NCI-H345 (cell line): ENCODE measurements around the gene NFYA.

Experiments
- DNase-seq: peaks from one replicate; lab custom pipeline; 2025; lab: John Stamatoyannopoulos, UW

The NFYA gene

DNA sequence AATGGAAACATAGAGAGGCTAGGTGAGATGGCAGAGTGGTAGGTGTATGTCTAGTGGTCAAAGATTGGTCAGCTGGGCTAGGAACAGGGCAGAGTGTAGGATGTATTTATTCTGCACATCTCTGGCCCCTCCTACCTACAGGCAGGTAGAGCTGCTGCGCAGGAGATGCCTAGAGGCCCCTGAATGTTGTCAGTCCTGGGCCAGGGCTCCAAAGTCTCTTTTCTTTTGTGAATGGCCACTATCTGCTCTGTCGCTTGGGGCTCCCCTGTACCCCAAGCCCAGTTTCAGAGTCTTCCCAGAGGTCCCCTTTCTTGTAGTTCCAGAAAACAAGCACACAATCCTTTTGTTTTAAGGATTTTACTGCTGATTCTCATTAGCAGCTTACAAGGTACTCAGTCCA lies 25.5 kb upstream of the NFYA start:
- DNase-seq, result no peak

DNA sequence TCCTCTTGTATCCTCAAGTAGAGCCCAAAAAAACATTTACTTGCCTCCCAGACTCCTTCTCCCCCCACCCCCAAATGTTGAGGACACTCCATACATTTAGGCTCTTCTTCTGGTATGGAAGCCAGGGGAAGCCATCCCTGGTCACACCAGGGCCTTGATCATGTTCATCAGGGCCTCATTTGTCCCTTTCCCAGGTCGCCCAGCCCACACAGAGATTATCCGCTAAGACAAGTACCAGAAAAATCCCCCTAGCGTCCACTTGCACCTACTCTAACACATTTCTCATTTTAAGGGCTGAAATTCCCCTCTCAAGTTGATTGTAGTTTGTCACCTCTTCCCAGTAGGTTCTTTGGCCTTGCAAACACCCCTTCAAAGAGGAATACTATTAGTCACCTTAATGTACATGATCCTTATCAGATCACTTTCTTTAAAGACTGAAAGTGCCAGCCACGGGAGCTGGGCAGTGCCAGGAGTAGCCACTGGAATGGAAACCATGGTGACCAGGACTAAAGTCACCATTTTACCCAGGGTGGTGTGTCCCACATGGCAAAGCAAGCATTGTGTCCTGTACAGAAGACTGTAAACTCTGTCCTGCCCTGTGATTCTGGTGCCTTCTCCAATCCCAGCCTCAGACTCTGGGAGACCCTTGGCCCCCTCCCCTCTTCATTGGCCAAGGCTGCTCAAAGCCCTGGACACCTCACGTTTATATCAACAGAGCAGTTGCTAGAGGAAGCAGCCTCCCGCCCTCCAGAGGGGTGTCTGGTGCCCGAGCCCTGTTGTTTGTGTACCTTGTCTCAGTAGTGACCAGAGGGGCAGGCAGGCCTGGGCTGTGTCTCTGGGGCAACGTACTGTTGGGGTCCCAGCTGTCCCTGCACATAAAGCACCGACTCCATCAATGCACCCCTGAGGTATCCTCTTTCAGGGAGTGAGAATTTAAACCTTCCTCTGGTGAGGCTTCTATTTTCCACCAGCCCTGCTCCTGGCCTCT lies 24.7 kb upstream of the NFYA start:
- no peak for DNase-seq

DNA sequence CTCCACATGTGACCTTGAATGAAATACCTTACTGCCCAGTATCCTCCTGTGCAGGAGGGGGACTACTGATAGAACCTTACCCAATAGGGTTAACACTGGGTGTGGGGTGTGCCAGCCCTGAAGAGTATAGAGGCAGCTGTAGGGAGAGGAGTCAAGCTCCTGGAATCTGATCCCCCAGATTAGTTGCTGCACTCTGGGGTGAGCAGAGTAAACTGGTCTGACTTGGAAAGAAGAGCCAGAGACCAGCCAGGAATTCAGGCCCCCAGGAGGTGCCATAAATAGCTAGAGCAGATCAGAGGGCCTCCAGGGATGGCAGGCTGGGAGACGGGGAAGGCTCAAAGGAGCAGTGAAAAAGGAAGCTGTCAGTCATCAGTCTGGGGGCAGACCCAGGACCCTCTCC lies 23.3 kb upstream of the NFYA start:
- DNase-seq, result no peak

DNA sequence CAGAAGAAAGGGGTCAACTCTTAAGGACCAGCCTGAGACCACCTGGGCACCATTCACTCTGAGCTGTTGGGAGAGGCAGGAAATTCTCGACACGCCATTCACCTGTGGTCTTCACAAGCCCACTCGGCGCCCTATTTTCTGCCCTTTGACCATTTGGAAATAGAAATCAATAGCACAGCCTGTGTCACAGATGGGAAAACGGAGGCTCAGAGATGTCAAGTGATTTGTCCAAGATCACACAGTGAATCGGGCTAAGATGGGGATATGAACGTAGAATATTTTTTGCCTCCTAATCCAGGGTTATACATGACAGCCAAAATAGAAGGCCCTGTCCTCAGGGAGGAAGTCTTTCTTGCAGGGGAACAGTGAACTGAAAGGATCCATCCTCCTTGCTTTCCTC lies 22.8 kb upstream of the NFYA start:
- DNase-seq, result no peak

DNA sequence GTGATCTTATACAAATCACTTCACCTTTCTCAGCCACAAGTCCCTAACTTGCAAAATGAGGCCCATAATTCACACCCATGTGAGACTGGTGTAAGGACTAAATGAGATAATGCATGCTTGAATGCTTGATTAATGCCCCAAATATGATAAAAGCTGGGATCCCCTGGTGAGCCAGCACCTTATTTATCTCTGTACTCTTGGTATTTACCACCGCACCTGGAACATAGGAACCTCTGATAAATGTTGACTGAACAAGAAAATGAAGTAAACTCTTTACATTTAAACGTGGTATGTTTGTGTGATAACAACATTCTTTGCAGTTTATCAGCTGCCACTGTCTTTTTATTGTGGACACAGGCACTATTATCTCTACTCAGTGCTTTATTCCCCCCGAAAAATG lies 22.2 kb upstream of the NFYA start:
- DNase-seq, result no peak

DNA sequence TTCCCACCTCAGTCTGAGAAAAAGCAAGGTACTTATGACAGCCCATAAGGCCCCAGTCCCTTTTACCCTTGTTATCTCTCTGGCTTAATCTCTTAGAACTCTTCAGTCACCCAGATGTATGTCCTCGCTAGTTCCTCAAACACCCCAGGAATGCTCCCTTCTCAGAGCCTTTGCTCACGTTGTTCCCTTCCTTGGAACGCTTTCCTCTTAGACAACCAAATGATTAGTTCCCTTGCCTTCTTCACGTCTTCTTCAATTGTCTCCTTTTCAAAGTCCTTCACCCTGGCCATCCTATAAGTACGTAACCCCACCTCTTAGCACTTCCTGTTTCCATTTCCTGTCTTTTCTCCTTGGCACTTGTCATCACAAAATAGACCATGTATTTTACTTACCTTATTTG lies 20.9 kb upstream of the NFYA start:
- no peak for DNase-seq

DNA sequence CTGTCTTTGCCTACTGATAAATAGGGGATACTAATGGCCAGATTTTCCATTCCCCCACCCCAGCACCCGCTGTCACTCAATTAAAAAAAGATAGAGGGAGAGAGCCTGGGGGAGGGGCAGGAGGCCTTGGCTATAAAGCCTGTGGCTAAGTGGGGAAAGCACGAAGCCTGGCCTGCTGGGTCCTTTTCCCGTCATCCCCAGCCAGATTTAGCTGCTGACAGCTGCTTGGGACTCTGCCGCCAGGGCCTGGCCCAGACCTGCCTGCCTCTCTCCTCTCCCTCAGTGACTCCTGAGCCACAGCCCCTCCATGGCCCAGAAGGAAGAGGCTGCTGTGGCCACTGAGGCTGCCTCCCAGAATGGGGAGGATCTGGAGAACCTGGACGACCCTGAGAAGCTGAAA lies 19.7 kb upstream of the NFYA start, which contains the start of gene APOBEC2:
Gene APOBEC2, plus strand, starts transcription at position 162 of the 400 bp plus-strand sequence. Its CDS starts 146 bp downstream, at position 308.
- no peak for DNase-seq

DNA sequence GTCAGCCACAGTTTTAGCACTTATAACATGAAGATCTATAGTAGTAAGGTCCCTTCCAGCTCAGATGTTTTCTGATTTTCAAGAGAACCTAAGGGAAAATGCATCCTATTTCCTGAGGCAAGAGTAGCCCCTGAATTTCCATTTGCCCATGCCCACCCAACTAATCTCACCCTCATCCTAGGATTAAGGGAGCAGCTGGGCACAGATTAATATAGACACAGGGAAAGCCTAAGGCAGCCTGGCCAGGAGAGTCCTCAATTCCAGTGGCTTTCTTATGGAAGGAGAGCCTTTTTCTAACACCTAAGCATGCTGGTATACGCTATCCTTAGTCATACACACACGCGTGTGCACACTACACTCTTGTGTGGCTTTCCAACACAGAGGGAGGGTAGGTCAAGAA lies 18.3 kb upstream of the NFYA start:
- DNase-seq, result no peak

DNA sequence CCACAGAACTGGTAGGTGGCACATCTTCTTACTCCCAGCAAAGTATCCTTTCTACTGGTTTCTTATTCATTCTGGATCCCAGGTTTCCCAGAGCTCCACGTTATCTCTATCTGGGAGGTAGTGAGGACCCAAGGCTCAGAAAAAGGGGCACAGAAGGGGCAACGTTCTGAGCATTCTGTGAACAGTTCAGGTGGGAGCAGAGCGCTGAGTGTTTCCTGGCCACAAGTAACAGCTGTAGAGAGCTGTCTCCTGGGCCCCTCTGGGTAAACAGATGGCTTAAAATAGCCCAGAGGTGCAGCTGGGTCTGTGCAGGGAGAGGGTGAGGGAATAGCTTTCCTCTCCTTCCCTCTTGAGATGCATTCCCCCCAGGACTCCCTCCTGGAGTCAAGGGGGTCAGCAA lies 17.6 kb upstream of the NFYA start:
- peak; percentile 10 for DNase-seq

DNA sequence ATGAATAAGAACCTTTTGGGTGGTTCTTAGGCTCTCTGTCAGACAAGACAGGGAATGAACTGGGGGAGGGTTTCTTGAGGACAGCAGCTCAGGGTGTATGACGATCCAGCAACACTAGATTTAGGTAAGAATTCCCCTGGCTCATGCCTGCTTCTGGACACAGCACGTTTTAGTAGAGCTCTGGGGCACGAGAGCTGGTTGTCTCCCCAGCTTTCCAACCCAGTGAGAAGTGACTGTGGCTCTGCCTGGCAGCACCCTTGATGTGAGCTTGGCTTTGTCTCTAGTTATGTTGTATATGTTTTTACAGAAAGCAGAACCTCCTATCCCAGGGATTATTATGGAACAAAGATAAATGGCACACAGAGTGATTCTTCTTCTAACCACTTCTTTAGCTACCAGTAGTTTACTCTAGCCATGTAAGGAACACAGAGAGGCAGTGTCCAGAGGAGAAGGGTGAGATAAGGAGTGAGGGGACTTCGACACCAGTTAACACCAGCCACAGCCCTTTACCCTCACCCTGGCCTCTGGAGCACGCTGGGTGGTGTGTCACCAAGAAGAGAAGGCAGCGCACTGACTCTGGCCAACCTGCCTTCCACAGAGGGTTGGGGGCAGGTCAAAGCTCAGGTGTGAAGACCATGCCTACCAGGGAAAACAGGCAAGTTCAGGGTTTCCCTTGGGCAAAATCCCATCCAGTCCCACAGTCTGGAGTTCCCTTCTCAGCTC lies 15.8 kb upstream of the NFYA start:
- DNase-seq, result no peak

DNA sequence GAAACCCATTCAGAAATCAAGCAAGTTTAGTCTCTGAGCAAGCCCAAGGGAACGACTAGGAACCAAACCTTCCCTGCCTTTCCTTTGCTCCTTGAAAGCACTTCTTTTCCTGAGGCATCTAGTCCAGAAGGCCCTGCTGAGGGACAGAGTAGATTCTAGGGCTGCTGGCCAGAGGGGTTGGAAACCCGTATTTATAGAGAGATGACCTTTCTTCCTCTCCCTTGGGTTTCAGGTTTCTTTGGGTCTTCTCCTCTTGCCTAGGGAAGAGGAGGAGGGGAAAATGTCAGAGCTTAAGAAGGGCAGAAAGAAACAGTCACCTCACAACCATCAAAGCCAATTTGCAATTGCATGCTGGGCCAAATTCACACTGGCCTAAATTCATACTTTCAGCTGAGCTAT lies 14.0 kb upstream of the NFYA start:
- no peak for DNase-seq

DNA sequence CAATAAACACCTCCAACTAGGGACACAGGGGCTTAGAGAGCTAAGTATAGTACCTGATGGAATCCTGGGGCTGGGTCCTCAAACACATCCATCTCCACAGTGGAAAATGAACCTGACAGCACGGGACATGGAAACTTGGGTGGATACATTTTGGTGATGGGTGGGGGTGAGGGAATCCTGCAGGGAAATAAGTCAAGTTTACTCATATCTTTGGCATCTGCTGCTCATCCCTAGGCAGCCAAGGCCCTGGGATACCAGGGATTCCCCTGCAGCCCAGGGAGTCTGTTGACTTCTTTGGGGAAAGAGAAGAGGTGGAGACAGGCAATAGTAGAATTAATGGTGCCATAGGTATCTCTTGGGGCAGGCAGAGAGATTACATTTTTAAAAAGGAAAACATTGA lies 13.2 kb upstream of the NFYA start:
- no peak for DNase-seq

DNA sequence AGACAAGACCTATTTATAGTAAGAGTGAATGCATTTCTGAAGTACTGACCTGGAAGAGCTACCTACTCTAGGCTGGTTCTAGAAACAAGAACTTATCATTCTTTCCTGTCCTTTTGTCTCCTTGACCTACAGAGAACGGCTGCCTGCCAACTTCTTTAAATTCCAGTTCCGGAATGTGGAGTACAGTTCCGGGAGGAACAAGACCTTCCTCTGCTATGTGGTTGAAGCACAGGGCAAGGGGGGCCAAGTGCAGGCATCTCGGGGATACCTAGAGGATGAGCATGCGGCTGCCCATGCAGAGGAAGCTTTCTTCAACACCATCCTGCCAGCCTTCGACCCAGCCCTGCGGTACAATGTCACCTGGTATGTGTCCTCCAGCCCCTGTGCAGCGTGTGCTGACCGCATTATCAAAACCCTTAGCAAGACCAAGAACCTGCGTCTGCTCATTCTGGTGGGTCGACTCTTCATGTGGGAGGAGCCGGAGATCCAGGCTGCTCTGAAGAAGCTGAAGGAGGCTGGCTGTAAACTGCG lies 11.5 kb upstream of the NFYA start:
- DNase-seq, result no peak

DNA sequence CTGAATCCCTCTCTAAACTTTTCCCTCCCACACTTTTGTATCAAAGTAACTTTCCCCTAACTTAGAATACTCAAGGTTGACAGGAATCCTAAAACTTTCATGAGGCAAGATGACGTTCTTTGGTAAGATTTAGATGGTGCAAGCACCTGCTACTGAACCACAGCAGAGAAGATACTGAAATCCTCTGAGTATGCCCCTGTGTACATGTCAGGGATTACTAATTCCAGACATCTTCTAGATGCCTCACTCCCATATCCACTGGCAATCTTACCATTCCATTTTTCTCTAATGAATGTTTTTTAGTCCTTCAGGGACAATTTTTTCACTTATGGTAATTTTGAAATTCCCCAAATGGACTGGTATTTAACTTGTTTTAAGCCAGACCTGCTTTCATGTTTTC lies 10.7 kb upstream of the NFYA start:
- no peak for DNase-seq

DNA sequence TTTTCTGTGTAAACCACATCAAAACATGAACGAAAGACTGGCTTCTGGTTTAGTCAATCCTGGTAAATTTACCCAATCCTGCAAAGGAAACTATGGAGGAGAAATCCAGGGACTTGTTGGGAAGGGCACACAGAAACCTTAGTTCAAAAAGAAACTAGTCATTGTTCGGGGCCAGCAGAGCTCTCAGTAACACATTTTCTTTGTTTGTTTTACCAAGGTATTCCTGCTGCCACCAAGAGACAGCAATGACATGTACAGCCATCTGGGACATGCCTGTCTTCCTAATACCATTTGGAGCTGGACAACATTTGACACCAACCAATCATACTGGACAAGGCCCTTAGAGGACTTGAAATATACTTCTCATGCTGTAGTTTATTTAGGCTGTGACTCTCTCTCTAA lies 8.9 kb upstream of the NFYA start:
- no peak for DNase-seq

DNA sequence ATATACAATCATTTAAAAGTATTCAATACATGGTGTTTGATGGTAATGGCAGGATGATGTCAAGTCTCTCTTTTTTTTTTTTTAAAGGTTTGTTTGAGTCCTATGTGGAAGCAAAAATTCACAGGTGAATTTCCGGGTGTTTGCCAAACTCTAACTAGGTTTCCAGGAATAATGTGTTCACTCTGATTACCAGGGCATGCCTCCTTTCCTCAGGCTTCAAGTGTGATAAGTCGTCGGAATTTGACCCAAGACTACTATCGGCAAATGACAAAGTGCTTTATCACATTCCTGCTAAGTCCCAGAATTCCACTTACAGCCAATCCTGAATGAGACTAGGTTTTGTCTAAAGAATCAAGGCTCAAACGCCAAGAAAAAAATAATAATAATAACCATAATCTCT lies 7.9 kb upstream of the NFYA start:
- DNase-seq, result no peak

DNA sequence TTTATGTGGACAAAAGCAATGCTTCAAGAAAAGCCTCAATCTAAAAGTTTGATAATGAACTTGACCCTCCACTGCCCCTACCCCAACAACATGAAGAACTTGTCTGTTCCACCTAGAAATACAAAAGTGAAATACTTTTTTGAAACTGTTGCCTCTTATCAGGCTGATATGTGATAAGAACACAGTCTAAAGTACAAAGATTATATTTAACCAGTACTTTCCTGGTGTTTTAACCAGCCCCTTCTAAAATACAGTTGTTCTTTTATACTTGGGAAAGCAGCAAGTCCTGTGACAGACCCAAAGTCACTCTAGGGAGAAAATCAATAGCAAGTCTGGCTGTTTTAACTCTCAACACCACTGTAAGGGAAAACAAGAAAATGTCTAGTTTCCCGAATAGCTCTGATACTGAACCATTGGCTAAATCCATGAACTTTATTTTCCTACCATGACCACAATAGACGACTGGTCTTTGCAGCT lies 7.2 kb upstream of the NFYA start:
- DNase-seq, result no peak

DNA sequence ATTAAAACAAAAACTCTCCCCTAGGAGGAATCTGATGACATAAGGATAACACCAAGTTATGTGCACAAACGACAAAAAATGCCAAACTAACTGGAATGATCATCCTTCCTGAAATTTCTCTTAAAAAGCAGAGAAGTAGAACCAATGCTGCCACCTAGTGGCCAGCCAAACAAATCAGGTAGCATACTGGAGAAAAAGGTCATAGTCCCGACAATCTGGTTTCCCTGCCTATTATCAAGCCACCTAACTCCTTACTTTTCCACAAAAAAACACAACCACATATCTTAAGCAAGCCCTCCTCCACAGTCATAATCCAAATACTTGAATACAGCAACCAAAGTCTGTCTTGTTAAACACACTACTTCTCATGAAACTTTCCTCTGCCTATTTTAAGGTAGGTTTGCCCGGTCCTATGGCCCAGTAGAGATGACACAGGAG lies 5.9 kb upstream of the NFYA start:
- DNase-seq, result peak; percentile 78

DNA sequence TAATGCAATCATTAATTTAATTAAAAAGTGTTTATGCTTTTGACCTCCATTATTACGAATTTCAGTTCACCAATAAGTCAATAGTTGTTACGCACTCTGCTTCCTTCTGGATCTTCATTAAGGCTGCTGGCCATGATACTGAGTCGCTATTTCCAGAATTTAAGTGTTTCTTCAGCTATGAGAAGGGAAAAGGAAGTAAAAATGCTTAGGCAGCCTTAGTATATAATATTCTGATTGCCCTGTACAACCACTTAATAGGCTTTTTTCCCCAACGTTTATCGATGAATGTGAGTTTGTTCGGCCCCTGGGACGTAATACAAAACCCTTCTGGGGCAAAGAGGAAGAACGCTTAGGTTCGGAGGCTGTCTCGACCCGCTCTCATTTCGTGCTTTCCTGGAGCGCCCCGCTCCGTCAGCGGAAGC lies 1.3 kb upstream of the NFYA start:
- DNase-seq, result no peak

DNA sequence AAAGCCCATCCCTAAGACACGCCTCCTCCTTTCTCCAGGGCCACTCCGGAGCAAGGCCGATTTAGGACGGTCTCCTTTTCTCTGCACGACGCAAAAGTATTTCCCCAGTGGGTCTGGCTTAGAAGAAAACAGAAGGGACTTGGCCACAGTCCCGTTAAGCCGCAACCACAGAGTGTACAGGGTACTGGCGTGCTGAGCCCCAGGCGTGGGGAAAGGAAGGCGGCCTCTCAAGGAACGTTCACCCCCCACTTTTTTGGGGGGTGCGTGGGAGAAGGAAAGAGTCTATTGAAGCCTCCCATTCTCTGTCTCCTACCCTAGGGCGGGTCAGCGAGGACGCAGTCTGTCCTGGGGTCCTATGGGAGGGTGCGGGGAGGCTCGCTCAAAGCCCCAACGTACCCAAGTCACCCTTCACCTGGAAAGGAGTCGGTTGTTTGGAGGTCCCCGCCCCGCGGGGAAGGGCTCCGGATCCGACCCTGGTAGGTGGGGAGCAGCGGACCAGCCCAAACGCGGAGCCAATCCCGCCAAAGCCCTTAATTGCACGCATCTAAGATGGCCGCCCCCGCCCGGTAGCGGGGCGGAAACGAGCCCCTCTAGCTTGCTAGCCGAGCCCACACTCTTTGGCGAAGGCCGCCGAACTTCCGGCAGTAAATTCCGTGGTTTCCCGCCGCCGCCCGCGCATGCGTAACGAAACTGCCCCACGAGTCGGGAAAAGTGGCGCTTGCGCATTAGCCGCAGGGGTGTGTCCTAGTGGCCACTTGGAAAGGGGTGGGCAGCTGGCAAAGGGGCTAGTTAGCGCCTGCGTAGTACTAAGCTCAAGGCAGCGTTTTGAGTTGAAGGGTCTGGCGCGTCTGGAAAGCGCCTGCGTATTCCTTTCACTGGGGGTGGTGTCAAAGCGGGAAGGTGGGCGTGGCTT lies 595 bp upstream of the NFYA start, which contains the start of gene OARD1:
Gene OARD1, minus strand, starts transcription at position 434 of the 913 bp plus-strand sequence. CDS start 722 bp downstream, outside the sequence.
- DNase-seq, result peak; percentile 100

DNA sequence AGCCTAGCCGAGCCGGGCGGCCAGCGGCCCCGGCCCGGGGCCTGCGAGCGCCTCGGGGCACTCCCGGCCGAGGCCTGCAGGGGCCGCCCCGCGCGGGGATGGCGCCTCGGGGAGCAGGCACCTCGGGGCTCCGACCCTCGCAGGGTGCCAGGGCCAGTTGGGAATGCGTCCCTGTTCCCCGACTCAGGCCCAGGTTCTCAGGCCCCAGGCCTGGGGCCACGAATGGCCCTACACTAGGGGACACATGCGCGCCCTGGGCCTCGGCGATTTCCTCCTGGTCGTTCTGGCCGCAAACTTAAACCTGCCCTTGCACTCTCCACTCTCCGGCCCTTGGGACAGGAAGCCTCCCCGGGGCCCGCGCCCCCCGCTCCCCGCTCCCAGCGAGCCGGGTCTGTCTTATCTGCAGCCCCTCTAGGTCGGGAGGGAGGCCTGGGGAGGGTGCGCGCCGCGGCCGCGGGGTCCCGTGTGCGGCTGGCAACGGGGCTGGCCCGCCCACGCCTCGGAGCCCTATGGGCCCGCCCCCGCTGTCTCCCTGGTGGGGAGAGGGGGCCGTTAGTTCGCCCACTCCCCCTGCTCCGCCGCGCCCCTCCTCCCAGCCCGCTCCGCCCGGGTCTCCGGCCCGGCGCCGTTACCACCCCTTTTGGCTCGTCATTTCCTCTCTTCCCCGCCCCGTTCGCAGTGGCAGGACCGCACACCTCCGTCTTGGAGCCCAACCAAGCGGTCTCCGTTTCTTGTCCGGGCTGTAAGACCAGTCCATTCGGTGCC lies 611 bp downstream of the NFYA start:
- DNase-seq, result peak; percentile 79
